Measurements from ENCODE around the gene OSGIN1.

The OSGIN1 gene, protein sequence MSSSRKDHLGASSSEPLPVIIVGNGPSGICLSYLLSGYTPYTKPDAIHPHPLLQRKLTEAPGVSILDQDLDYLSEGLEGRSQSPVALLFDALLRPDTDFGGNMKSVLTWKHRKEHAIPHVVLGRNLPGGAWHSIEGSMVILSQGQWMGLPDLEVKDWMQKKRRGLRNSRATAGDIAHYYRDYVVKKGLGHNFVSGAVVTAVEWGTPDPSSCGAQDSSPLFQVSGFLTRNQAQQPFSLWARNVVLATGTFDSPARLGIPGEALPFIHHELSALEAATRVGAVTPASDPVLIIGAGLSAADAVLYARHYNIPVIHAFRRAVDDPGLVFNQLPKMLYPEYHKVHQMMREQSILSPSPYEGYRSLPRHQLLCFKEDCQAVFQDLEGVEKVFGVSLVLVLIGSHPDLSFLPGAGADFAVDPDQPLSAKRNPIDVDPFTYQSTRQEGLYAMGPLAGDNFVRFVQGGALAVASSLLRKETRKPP

DNA sequence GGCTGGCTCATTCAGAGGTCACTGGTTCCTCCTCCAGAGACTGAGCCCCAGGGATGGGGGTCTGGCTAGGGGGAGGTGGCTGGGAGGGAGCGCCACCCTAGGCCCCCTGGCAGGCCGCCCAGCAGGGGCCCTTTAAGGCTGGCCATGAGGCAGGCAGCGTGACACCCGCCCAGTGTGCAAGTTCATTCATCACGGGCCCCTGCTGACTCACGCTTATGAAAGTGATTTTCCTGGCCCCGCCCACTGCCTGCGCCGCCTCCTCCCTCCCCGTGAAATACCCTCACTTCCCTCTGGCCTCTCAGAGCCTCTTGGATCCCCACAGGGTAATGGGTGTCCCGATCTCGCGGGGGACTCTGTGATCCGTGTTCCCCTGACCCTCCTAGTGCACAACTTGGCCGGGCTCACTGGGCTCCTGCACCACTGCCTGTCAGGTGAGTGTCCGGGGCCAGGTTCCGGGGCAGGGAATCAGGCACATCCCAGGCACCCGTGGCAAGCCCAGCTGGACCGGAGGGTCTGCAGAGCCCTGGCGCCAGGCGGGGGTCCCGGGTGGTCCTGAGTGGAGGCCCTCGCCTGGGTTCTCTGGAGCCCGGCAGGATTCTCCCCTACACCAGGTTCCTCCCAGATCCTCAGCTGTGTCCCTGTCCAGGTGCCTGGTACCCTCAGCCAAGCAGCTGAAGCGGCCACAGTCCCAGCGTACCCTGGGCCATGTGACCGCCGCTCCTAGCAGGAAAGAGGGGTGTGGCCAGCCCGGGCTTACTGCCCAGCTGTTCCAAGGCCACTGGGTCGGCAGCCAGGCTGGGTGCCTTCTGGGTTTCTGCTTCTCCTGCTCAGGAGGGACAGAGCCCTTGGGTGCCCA lies at the start of gene OSGIN1:
OSGIN1 (plus strand) TSS at position 301 of the 856 bp plus-strand sequence. CDS start 4,432 bp downstream, outside the sequence.
- DNase-seq (ENCODE audit: low read depth in 2 of 2) = peak in 1 of 2 donors; percentile 78

DNA sequence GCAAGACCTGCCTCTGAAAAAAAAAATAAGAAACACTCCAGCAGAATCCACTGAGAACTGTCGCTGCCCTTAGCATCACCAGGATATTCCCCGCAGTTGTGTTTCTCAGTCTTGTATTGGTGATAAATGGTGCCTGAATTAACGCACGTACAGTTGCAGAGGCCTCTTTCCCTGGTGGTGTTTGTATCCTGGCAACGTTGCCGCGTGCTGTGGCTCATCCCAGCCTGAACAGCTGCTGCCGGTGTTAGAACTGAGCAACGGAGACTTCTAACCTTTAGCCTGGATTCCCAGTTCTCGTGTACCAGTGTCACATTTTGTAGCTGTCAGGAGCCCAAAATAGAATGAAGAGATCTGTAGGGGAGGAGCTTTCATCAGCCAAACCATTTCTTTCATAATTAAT lies 49.3 kb upstream of the OSGIN1 start:
- no peak for DNase-seq (ENCODE audit: low read depth in 2 of 2)

DNA sequence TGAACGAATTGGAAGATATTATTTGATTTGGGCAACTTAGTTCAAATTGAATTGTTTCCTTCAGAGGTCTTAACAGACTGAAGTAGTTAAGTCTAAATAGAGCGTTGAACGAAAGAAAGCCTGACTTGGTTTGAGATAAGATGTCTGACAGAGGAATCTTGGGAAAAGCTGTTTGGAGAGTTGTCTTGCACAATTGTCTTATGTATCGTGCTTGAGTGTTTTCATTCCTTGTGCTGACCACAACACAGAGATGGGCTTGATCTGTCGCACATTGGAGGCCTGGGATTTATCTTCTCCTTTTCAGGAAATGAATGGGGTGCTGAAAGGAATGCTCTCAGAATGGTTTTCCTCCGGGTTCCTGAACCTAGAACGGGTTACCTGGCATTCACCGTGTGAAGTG lies 46.4 kb upstream of the OSGIN1 start:
- DNase-seq (ENCODE audit: low read depth in 2 of 2) = no peak

DNA sequence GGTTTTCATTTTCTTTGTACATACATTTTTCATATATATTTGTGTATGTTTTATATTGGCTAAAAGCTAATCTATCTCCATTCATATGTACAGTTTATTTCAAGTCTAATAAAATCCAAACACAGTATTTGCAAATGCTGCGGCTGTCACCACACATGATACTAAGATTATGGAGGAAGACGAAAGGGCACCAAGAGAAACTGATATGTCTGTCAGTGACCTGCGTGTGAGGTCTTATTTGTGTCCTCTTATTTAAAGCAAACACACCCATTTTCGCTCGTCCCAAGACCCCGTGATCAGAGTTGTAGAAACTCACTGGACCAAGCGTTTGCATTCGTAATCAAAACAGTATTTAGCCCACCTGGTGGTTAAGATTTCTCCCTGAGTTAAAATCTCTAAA lies 45.9 kb upstream of the OSGIN1 start:
- DNase-seq (ENCODE audit: low read depth in 2 of 2) = no peak

DNA sequence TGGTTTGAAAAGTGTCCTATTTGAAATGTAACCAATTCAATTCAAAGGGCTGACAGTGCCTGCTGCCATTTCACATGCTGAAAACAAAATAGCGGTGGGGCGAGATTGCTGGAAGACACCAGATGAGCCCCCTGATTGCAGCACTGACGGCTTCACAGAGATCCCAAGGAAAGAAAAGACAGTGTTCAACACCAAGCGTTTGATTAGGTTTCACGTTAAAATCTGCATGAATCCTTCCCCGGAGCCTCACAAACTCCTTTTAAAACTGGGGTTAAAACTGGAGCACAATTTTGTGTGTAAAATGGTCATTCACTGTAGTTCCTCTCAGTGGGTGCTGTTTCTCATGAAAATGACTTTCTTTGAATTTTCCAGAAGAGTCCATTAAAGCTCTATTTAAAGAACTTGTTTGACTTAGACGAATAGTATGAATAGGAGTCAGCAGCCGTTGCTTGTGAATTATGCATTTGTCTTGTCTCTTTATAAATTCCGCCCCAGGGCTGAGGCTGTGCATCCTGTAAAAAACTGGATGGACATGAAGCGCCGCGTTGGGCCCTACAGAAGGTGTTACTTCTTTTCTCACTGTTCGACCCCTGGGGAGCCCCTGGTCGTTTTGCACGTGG lies 45.3 kb upstream of the OSGIN1 start:
- DNase-seq (ENCODE audit: low read depth in 2 of 2) = no peak

DNA sequence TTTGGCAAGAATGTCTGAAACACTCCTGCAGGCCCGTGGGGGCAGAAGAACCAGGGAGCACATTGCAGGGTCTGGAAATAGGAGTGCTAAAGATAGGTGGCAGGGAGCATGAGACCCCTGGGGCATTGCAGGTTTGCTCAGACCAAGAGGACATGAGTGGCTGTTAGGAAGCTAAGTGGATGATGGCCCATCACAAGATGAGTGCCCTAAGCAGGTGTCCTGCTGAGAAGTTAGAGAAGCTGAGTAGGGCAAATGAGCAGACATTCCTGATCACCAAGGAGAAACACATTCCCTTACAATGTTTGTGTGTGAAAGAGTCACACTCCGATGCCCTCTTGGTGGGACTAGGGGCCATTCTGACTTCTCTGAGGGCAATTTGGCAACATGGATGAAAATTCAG lies 44.2 kb upstream of the OSGIN1 start:
- DNase-seq (ENCODE audit: low read depth in 2 of 2) = no peak

DNA sequence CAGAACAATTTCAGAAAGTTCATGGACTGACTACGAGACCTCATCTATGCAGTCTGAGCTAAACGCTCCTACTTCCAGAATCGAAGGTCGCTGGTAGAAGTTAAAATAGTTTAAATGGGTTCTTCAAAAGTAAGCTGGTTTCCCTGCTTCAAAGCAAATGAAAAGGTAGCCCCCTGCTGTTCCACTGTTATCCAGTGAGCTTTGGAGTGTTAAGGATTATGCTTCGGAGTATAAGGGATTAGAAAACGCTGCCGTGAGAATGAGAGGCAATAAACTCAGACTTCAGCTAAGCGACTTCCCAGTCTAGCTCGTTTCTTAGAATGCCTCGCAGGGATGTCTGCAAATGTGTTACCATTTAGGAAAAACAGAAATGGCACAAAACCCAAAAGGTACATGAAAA lies 41.8 kb upstream of the OSGIN1 start:
- DNase-seq (ENCODE audit: low read depth in 2 of 2) = no peak

DNA sequence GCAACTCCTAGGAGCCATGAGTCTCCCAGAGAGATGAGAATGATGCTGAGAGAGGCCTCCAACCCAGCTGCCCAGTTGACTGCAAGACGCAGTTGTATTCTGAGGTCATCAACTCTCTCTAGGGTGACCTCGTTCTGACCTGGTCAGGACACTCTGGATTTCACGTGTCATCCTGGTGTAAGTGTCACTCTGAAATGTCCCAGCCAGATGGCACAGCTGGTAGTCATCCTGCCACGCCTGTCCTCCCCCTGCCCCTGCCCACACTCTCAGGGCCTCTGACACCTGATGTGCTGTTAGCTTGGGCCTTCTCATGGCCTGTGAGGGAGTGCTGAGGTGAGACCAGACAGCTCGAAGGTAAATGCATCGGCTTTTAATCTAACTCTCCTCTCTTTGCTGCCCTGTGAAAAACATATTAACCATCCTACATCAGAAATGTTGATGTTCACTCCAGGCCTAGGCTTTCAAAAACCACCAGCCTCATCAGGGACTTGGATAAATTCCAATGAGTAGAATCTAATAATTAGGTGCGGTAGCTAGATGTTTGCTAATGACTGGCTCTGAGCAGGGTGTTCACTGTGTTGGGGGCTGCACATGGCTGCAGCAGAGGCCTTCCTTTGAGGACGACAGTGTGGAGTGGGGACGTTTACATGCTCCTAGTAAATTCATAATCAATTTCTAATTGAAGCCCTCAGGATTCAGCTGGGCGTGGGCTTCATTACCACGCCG lies 40.4 kb upstream of the OSGIN1 start:
- no peak for DNase-seq (ENCODE audit: low read depth in 2 of 2)

DNA sequence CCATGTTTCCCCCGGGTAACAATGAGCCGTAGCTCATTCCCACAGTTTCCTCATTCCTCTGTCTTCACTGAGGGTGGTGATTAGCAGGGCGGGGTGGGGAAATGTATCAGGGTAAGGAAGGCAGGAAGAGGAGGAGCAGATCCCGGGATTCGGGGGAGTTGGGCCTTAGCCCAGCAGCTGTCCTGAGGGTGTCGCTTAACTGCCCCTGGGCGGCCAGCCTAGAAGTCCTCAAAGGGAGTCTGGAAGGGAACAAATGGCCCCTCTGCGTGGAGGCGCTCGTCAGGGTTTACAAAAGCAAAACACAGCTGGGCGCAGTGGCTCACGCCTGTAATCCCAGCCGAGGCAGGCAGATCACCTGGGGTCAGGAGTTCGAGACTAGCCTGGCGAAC lies 39.8 kb upstream of the OSGIN1 start:
- no peak for DNase-seq (ENCODE audit: low read depth in 2 of 2)

DNA sequence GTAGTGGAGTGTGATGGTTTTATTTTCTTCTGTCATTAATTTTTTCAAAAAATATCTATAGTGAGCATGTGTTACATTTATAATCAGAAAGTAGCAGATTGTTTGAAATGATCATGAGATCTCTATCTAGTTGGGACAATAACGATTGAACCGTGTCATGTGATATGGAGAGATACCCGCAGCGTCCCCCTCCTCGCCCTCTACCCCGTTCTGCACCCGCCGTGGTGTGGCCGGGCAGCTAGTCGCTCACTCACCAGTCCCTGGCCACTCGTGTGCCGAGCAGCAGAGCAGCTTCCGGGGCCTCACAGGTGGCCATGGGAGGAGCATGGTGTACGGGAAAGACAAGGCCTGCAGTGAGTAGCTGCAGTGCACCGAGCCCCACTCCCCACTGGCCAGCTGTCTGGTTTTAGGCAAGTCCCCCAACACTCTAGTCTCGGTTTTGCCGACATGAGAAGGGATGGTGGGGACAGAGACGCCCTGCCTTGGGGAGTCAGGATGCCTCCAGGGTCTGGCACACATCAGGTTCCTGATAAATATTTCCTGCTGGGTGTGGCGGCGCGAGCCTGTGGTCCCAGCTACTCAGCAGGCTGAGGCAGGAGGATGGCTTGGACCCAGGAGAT lies 38.8 kb upstream of the OSGIN1 start:
- no peak for DNase-seq (ENCODE audit: low read depth in 2 of 2)

DNA sequence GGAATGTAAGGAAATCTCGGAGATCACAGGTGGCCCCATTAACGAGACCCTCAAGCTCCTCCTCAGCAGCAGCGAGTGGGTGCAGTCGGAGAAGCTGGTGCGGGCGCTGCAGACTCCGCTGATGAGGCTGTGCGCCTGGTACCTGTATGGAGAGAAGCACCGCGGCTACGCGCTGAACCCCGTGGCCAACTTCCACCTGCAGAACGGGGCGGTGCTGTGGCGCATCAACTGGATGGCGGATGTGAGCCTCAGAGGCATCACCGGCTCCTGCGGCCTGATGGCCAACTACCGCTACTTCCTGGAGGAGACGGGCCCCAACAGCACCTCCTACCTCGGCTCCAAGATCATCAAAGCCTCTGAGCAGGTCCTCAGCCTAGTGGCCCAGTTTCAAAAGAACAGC lies 38.0 kb upstream of the OSGIN1 start:
- DNase-seq (ENCODE audit: low read depth in 2 of 2) = no peak

DNA sequence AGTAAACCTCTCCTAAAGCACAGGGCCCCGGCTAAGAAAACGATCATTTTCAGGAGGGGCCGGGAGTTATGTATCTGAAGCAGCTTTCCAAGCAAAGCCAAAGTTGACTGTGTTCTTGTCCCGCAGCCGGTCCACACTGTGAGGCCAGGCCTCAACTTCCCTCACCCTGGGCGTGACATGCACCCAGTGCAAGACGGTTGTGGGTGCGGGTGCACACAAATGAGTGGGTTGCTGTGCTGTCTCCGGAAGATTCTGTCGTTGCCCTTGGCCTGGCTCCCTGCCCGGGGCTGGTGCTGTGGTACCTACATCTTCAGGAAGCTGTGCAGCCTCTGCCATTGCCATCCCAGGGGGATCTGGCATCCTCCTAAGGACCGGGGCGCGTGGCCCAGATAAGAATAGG lies 37.5 kb upstream of the OSGIN1 start:
- no peak for DNase-seq (ENCODE audit: low read depth in 2 of 2)

DNA sequence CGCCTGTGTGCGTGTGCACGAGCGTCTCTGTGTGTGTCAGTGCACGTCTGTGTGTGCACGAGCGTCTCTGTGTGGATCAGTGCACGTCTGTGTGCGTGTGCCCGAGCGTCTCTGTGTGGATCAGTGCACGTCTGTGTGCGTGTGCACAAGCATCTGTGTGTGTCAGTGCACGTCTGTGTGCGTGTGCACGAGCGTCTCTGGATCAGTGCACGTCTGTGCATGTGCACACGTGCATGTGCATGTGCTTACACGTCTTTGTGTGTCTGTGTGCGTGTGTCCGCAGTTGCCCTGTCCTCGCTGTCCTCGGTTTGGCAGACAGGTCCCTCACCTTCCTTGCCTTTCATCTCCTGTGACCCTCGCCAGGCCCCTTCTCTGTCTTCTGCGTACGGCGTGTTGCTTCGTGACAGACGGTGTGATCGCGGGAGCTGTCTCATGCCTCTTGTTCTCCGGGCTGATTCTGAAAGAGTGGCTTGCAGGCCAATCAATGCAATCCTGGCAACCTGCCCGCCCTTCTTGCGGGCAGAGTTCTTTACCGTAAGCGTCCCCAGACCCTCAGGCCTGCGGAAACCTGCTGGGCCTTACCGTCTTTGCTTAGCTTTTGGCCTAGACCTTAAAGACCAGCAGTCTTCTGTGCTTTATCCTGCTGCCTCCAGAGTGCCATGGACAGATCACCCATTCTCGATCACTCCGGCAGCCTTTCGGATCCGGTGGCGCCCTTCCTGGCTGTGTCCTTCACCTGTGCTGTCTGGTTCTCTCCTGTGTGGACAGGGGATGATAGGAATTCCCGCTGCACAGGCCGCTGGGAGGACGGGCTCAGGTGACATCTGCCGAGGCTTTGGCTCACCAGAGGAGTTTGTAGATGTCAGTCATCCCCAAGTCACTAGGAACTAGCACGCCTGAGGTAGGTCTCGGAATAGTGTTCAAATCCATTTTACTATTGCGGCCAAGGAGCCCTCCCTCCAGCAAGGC lies 35.6 kb upstream of the OSGIN1 start:
- no peak for DNase-seq (ENCODE audit: low read depth in 2 of 2)

DNA sequence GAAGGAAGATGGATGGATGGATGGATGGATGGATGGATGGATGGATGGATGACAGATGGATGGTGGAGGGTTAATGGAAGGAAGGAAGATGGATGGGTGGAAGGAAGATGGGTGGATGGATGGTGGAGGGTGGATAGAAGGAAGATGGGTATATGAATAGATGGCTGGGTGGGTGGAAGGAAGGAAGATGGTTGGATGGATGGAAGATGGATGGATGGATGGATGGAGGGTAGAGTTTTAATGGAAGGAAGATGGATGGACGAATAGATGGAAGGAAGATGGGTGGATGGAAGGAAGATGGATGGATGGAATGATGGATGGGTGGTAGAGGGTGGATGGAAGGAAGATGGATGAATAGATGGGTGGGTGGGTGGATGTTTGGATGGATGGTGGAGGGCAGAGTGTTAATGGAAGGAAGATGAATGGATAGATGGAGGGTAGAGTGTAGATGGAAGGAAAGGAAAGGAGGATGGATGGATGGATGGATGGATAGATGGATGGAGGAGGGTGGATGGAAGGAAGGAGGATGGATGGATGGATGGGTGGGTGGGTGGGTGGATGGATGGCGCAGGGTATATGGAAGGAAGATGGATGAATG lies 32.0 kb upstream of the OSGIN1 start:
- DNase-seq (ENCODE audit: low read depth in 2 of 2) = no peak

DNA sequence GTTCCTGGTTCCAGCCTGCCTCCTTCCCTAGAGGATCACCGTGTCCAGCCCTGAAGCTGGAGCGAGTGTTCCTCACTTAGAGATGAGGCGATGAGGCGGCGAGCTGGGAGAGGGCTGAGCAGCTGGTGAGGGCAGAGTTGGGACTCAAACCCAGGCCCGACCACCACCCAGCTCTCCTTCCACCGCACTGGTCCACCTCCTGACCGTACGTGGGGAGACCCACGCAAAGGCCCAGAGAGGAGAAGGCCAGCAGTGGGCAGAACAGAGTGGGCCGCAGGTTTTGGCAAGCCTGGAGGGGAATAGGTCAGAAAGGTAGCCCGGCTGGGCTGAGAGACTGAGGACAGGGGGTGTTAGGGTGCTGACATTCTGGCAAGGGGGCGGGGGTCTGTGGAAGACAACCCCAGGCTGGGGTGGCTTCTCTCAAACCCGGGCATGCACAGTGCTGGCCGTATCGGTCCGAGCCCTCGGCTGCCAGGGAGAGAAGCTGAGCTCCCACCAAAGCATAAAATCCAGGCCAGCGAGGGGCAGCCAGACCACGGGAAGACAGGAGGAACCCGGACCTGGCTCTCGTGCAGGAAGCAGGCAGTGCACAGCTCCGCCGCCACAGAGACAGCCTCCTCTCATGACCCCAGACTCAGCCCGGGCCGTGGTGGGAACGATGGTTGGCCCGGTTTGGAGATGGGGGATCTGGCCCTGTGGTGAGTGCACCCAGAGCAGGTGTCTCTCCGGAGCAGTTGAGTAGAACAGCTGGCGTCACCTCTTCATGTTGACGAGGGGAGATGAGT lies 29.3 kb upstream of the OSGIN1 start:
- DNase-seq (ENCODE audit: low read depth in 2 of 2) = no peak

DNA sequence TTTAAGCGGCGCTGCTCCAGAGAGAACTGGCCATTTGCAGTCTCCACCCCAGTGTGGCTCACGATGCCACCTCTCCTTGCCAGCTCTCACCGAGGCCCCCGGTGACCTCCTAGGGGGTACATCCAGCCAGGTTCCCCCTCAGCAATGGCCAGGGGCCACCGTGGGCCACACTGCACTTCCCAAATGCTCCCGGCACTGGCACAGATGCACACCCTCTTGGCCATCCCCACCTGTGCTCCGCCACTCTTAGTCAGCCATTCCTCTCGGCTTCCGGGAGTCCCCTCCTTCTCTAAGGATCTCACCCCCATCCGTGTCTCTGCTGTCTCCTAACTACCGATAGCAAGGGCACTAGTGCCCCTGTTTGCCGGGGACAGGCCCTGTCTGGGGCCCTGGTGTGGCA lies 28.4 kb upstream of the OSGIN1 start:
- no peak for DNase-seq (ENCODE audit: low read depth in 2 of 2)

DNA sequence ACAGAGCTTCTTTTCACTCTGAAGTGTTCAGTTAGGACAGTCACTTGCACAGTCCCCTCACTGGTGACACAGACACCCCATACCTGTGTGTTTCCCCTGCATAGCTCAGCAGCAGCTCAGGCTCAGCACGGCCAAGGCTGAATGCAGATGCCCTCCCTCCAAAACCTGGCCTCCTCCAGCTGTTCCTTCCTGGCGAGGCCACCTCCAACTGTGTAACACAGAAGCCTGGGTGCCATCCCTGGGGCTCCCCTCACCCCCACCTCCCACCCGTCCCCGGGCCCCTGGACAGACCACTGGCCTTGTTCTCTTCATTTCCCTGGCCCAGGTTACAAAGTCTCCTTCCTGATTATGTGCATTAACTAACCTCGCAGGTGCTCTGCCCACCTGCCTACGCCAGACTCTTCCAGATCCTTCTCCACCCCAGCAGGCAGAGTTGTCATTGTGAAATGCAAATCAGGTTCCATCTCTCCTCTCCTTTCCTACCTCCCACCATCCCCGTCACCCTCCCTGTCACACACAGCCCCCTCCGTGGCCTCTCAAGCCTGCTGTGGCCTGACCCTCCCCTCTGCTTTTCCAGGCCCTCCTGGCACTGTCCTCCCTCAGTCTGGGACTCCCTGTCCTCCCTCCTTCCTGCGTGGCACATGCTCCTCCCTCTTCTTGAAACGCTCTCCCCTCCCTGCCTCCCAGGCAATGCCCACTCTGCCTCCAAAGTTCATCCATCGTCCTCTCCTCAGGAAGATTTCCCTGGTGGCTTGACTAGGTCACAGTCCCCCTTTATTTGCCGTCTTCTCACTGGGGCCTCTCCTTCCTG lies 27.7 kb upstream of the OSGIN1 start:
- no peak for DNase-seq (ENCODE audit: low read depth in 2 of 2)

All from stimulated activated CD4-positive, alpha-beta T cell treated with anti-CD3 and anti-CD28 coated beads, Interleukin-1b, Interleukin-23, amount 100 ng/mL, for 1 hour (primary cell).